Activated CD4-positive, alpha-beta T cell treated with anti-CD3 and anti-CD28 coated beads, Interleukin-2, amount 10 ng/mL, durations not matched to agents 24 days and 14 days (primary cell): ENCODE measurements around the gene TRIM72. TPM values are rescaled to one million over a fixed set of nuclear protein-coding genes. Genes with fewer than 3 reads are reported as not detected.
A peak's percentile ranks its signal among the peaks of the same experiment; 100 is the strongest.
"Not testable (repeated sequence)": the region's sequence is repeated elsewhere in the genome, so short reads cannot be mapped to it uniquely, and the experiment has no call there.

Source experiments
- DNase-seq: peaks from one replicate; pipeline ENCODE4 v3.0.0; 2022
- H3K27ac Mint-ChIP-seq: one replicate; pipeline ENCODE4 v1.8.0; 2022; ENCODE audit warnings: mild to moderate bottlenecking, mixed read lengths
- H3K27me3 Mint-ChIP-seq: one replicate; pipeline ENCODE4 v1.8.0; 2022; ENCODE audit warnings: mixed read lengths
- H3K36me3 Mint-ChIP-seq: one replicate; pipeline ENCODE4 v1.8.0; 2022; ENCODE audit warnings: low read depth, mild to moderate bottlenecking, mixed read lengths
- H3K4me1 Mint-ChIP-seq: one replicate; pipeline ENCODE4 v1.8.0; 2021; ENCODE audit warnings: mixed read lengths
- H3K4me3 Mint-ChIP-seq: one replicate; pipeline ENCODE4 v1.8.0; 2022; ENCODE audit warnings: mild to moderate bottlenecking, moderate library complexity, mixed read lengths
- H3K9me3 Mint-ChIP-seq: one replicate; pipeline ENCODE4 v1.8.0; 2021; ENCODE audit warnings: mixed read lengths
- intact Hi-C: fragments of 100-400 bp; cut with micrococcal nuclease; formaldehyde crosslinking; loops from one replicate; pipeline ENCODE4 v1.15.1; 2023
- total RNA-seq: library from RNA; stranded (reverse); gene quantifications from 2 replicates; pipeline ENCODE4 v1.2.3, GENCODE V29; 2022

Gene TRIM72
- total RNA-seq, 1 donor from 2014 or later: 0.09 TPM

- no peaks in the 10 kb centered on the region for H3K9me3 Mint-ChIP-seq
- H3K27ac Mint-ChIP-seq: no peak overlapping the region
- intact Hi-C loops: no loop called here
- DNase-seq: no peak
- no peak overlapping the region for H3K4me3 Mint-ChIP-seq
- H3K4me1 Mint-ChIP-seq: peaks cover 57% of the 10 kb centered on the region
- H3K36me3 Mint-ChIP-seq: peaks cover 58% of the 10 kb centered on the region
- H3K27me3 Mint-ChIP-seq: no peaks in the 10 kb centered on the region
These were observed 17.4 kb upstream of the TRIM72 start for GRCh38 chr16:31196324-31197088.

GRCh38 chr16:31198207-31198882, 15.6 kb upstream of the TRIM72 start:
- H3K4me3 Mint-ChIP-seq: no peak overlapping the region
- H3K27ac Mint-ChIP-seq: peak overlapping the region; percentile 10
- intact Hi-C loops: no loop called here
- no peaks in the 10 kb centered on the region for H3K9me3 Mint-ChIP-seq
- DNase-seq: no peak
- H3K36me3 Mint-ChIP-seq: peaks cover 40% of the 10 kb centered on the region
- peaks cover 56% of the 10 kb centered on the region for H3K4me1 Mint-ChIP-seq
- H3K27me3 Mint-ChIP-seq: no peaks in the 10 kb centered on the region

- H3K27me3 Mint-ChIP-seq: no peaks in the 10 kb centered on the region
- intact Hi-C loops: loop anchor here (2.0 to 5.0 kb wide), 2 partner anchors 68 to 187 kb away; no protein-coding TSS in a partner anchor
- peak overlapping the region; percentile 35 for H3K27ac Mint-ChIP-seq
- H3K9me3 Mint-ChIP-seq: no peaks in the 10 kb centered on the region
- H3K4me3 Mint-ChIP-seq: peak overlapping the region; percentile 4
- peaks cover 32% of the 10 kb centered on the region for H3K36me3 Mint-ChIP-seq
- H3K4me1 Mint-ChIP-seq: peaks cover 56% of the 10 kb centered on the region
- no peak for DNase-seq
These were observed 14.4 kb upstream of the TRIM72 start for GRCh38 chr16:31199430-31200041.

GRCh38 chr16:31200111-31200510, 13.8 kb upstream of the TRIM72 start:
- H3K4me3 Mint-ChIP-seq: peak overlapping the region; percentile 2

GRCh38 chr16:31200821-31201568, 12.9 kb upstream of the TRIM72 start:
- intact Hi-C loops: loop anchor here (1.0 to 5.0 kb wide), 4 partner anchors 66 to 186 kb away; no protein-coding TSS in a partner anchor
- DNase-seq: peak; percentile 87
- Mint-ChIP-seq H3K4me3 (peak overlapping the region; percentile 89), H3K4me1 (peaks cover 56% of the 10 kb centered on the region), H3K36me3 (peaks cover 27% of the 10 kb centered on the region), H3K27me3 (no peaks in the 10 kb centered on the region), H3K27ac (peak overlapping the region; percentile 74), H3K9me3 (no peaks in the 10 kb centered on the region)

More at GRCh38 chr16:31200111-31200510, 13.8 kb upstream of the TRIM72 start:
- H3K27me3 Mint-ChIP-seq, H3K9me3 Mint-ChIP-seq, DNase-seq: not testable (repeated sequence)
- Mint-ChIP-seq H3K36me3 (peaks cover 31% of the 10 kb centered on the region), H3K27ac (peak overlapping the region; percentile 35), H3K4me1 (peaks cover 56% of the 10 kb centered on the region)
- intact Hi-C loops: loop anchor here (2.0 to 5.0 kb wide), 2 partner anchors 67 to 187 kb away; no protein-coding TSS in a partner anchor

GRCh38 chr16:31201582-31202413, 12.1 kb upstream of the TRIM72 start:
- no peaks in the 10 kb centered on the region for H3K9me3 Mint-ChIP-seq
- DNase-seq: peak; percentile 70
- peaks cover 19% of the 10 kb centered on the region for H3K36me3 Mint-ChIP-seq

GRCh38 chr16:31202414-31203375, 11.2 kb upstream of the TRIM72 start, which contains the start of gene PYCARD:
TSS of gene PYCARD (minus strand) at chr16:31202760. CDS start at chr16:31202690, 70 bp downstream.
- peak within 1 kb of the TSS; percentile 89 for H3K4me3 Mint-ChIP-seq
- peak; percentile 86 for DNase-seq
- intact Hi-C loops: loop anchor here (1.0 to 5.0 kb wide), 6 partner anchors 9 to 666 kb away; partner anchors contain the start of gene ZNF843
- H3K9me3 Mint-ChIP-seq: no peaks in the 10 kb centered on the region
- peak within 1 kb of the TSS; percentile 87 for H3K27ac Mint-ChIP-seq
- H3K4me1 Mint-ChIP-seq: peaks cover 54% of the 10 kb centered on the region
- peaks cover 1% of the 10 kb centered on the region for H3K27me3 Mint-ChIP-seq
- H3K36me3 Mint-ChIP-seq: peaks cover 18% of the 10 kb centered on the region

More at GRCh38 chr16:31201582-31202413, 12.1 kb upstream of the TRIM72 start:
- Mint-ChIP-seq H3K4me1 (peaks cover 56% of the 10 kb centered on the region), H3K27ac (peak overlapping the region; percentile 87), H3K27me3 (peaks cover 1% of the 10 kb centered on the region), H3K4me3 (peak overlapping the region; percentile 89)
- intact Hi-C loops: loop anchor here (1.0 to 5.0 kb wide), 9 partner anchors 10 to 667 kb away; partner anchors contain the start of gene ZNF843

- no peak for DNase-seq
- Mint-ChIP-seq H3K4me1 (peaks cover 39% of the 10 kb centered on the region), H3K27me3 (peaks cover 1% of the 10 kb centered on the region), H3K27ac (peak overlapping the region; percentile 45), H3K4me3 (no peak overlapping the region), H3K36me3 (peaks cover 6% of the 10 kb centered on the region), H3K9me3 (no peaks in the 10 kb centered on the region)
- intact Hi-C loops: loop anchor here (5.0 kb wide), 1 partner anchor 62 kb away; no protein-coding TSS in a partner anchor
These were observed 8.8 kb upstream of the TRIM72 start for GRCh38 chr16:31204871-31205666.

GRCh38 chr16:31206776-31207175, 7.1 kb upstream of the TRIM72 start:
- Mint-ChIP-seq H3K4me1 (peaks cover 30% of the 10 kb centered on the region), H3K9me3 (no peaks in the 10 kb centered on the region), H3K36me3 (peaks cover 3% of the 10 kb centered on the region), H3K4me3 (no peak overlapping the region), H3K27ac (no peak overlapping the region), H3K27me3 (peaks cover 1% of the 10 kb centered on the region)
- DNase-seq: no peak
- intact Hi-C loops: no loop called here

GRCh38 chr16:31213342-31213741, 577 bp upstream of the TRIM72 start:
- Mint-ChIP-seq H3K4me3 (no peak overlapping the region), H3K9me3 (no peaks in the 10 kb centered on the region), H3K27me3 (peaks cover 34% of the 10 kb centered on the region), H3K4me1 (peaks cover 25% of the 10 kb centered on the region), H3K36me3 (no peaks in the 10 kb centered on the region), H3K27ac (no peak overlapping the region)
- no peak for DNase-seq
- intact Hi-C loops: no loop called here

GRCh38 chr16:31214708-31215286, 878 bp downstream of the TRIM72 start:
- Mint-ChIP-seq H3K27me3 (peaks cover 41% of the 10 kb centered on the region), H3K9me3 (no peaks in the 10 kb centered on the region), H3K36me3 (no peaks in the 10 kb centered on the region), H3K4me3 (peak overlapping the region; percentile 84), H3K4me1 (peaks cover 24% of the 10 kb centered on the region), H3K27ac (no peak overlapping the region)
- intact Hi-C loops: loop anchor here (5.0 kb wide), 1 partner anchor 88 kb away; no protein-coding TSS in a partner anchor
- DNase-seq: no peak
